IMR-90 (cell line): Measurements from ENCODE around the gene MTA1. TPM values are rescaled to one million over a fixed set of nuclear protein-coding genes. Genes with fewer than 3 reads are reported as not detected.

ENCODE experiments used
- ATAC-seq: fragments of 200-7000 bp; cut with Tn5 transposase; 2 replicates; pipeline ENCODE4 v1.9.1; 2020; ENCODE audit warnings: low read depth, mild to moderate bottlenecking, moderate library complexity
- BruUV-seq: library from RNA; stranded (reverse); fragments of 400-500 nt; replicated peaks from 2 replicates; lab custom pipeline; 2021; lab: Mats Ljungman, UMichigan
- CTCF ChIA-PET: fragments of 300-600 bp; formaldehyde crosslinking; extraction: SDS; loops from one replicate; lab custom pipeline; 2021; ENCODE audit warnings: antibody characterized with exemption; lab: Yijun Ruan, JAX
- POLR2A ChIA-PET: fragments of 300-600 bp; sonication (Branson Sonifier 250); formaldehyde crosslinking; loops from one replicate; lab custom pipeline; 2022; ENCODE audit warnings: antibody characterized with exemption; ENCODE audit not compliant: unreplicated experiment; lab: Charles Lee
- DNase-seq: peaks from one replicate; pipeline ENCODE4 v3.0.0; 2013
- H2AFZ ChIP-seq: replicated peaks from 2 replicates; pipeline ENCODE3; 2013; ENCODE audit warnings: low read length, mild to moderate bottlenecking; ENCODE audit not compliant: poor library complexity
- H2AK5ac ChIP-seq: 2 replicates; pipeline ENCODE4 v1.6.1; 2013; ENCODE audit warnings: low read depth, low read length, inconsistent platforms
- H2AK9ac ChIP-seq: replicated peaks from 2 replicates; pipeline ENCODE3; 2013; ENCODE audit warnings: mild to moderate bottlenecking, low read depth, low read length, moderate library complexity; ENCODE audit not compliant: poor library complexity
- H2BK120ac ChIP-seq: 2 replicates; pipeline ENCODE4 v1.6.1; 2013; ENCODE audit warnings: low read depth, low read length, inconsistent platforms
- H2BK15ac ChIP-seq: 3 replicates; pipeline ENCODE4 v1.6.1; 2013; ENCODE audit warnings: low read depth, low read length, inconsistent platforms
- H2BK20ac ChIP-seq: 2 replicates; pipeline ENCODE4 v1.6.1; 2013; ENCODE audit warnings: low read depth, mild to moderate bottlenecking, inconsistent platforms, low read length, moderate library complexity
- H2BK5ac ChIP-seq: 2 replicates; pipeline ENCODE4 v1.6.1; 2013; ENCODE audit warnings: mild to moderate bottlenecking, low read depth, low read length, inconsistent platforms; ENCODE audit not compliant: poor library complexity, severe bottlenecking
- H3K14ac ChIP-seq: replicated peaks from 2 replicates; pipeline ENCODE4 v1.6.1; 2013; ENCODE audit warnings: low read depth, low read length, inconsistent platforms
- H3K18ac ChIP-seq: 2 replicates; pipeline ENCODE4 v1.6.1; 2013; ENCODE audit warnings: low read depth, low read length, control low read depth
- H3K23ac ChIP-seq: 2 replicates; pipeline ENCODE4 v1.6.1; 2013; ENCODE audit warnings: low read depth, low read length, inconsistent platforms
- H3K27ac ChIP-seq: 2 replicates; pipeline ENCODE4 v1.5.1; 2013; ENCODE audit warnings: mild to moderate bottlenecking, control low read depth, low read length; ENCODE audit not compliant: insufficient read depth
- H3K27me3 ChIP-seq: 2 replicates; pipeline ENCODE4 v1.6.1; 2013; ENCODE audit warnings: low read length; ENCODE audit not compliant: control insufficient read depth, insufficient read depth
- H3K36me3 ChIP-seq: 2 replicates; pipeline ENCODE4 v1.6.1; 2013; ENCODE audit warnings: low read length, mixed read lengths; ENCODE audit not compliant: control insufficient read depth, insufficient read depth
- H3K4ac ChIP-seq: 2 replicates; pipeline ENCODE4 v1.6.1; 2013; ENCODE audit warnings: low read depth, low read length, inconsistent platforms
- H3K4me1 ChIP-seq: 2 replicates; pipeline ENCODE4 v1.6.1; 2013; ENCODE audit warnings: low read length, mixed read lengths; ENCODE audit not compliant: control insufficient read depth, insufficient read depth
- H3K4me2 ChIP-seq: 2 replicates; pipeline ENCODE4 v1.6.1; 2013; ENCODE audit warnings: low read depth, mild to moderate bottlenecking, control low read depth, low read length, moderate library complexity
- H3K4me3 ChIP-seq: 2 replicates; pipeline ENCODE4 v1.5.1; 2013; ENCODE audit warnings: low read depth, mild to moderate bottlenecking, control low read depth, low read length, moderate library complexity; ENCODE audit not compliant: insufficient read depth
- H3K56ac ChIP-seq: 2 replicates; pipeline ENCODE4 v1.6.1; 2013; ENCODE audit warnings: low read length, inconsistent platforms; ENCODE audit not compliant: insufficient read depth; ENCODE audit errors: extremely low read depth
- H3K79me1 ChIP-seq, 2 experiments: 2 replicates each; pipeline ENCODE4 v1.6.1; 2013; ENCODE audit warnings: low read length in 2 of 2, inconsistent platforms in 1 of 2, low read depth in 1 of 2
- H3K9ac ChIP-seq: 2 replicates; pipeline ENCODE4 v1.6.1; 2013; ENCODE audit warnings: low read depth, low read length, control low read depth
- H3K9me1 ChIP-seq: 2 replicates; pipeline ENCODE4 v1.6.1; 2013; ENCODE audit warnings: low read length, inconsistent platforms; ENCODE audit not compliant: insufficient read depth
- H3K9me3 ChIP-seq: 2 replicates; pipeline ENCODE4 v1.6.1; 2013; ENCODE audit warnings: low read length; ENCODE audit not compliant: control insufficient read depth, insufficient read depth
- H4K20me1 ChIP-seq: 2 replicates; pipeline ENCODE4 v1.6.1; 2013; ENCODE audit warnings: low read length, inconsistent platforms; ENCODE audit not compliant: insufficient read depth
- H4K5ac ChIP-seq: 2 replicates; pipeline ENCODE4 v1.6.1; 2013; ENCODE audit warnings: mild to moderate bottlenecking, low read depth, low read length, control low read depth
- H4K8ac ChIP-seq, 2 experiments: 2 replicates each; pipeline ENCODE4 v1.6.1; 2013; ENCODE audit warnings: low read depth in 2 of 2, low read length in 2 of 2, control low read depth in 1 of 2, inconsistent platforms in 1 of 2
- H4K91ac ChIP-seq: 2 replicates; pipeline ENCODE4 v1.6.1; 2013; ENCODE audit warnings: low read depth, low read length, inconsistent platforms; ENCODE audit not compliant: insufficient read depth
- CEBPB ChIP-seq: IDR thresholded peaks from 2 replicates; pipeline ENCODE4 v1.6.1; 2012; ENCODE audit warnings: low read depth, low read length, improper control_type of control experiment
- FOS ChIP-seq: fragments of 150-350 bp; IDR thresholded peaks from 2 replicates; pipeline ENCODE4 v1.6.1; 2016; ENCODE audit warnings: low read depth, low read length
- MAFK ChIP-seq: IDR thresholded peaks from 2 replicates; pipeline ENCODE4 v1.6.1; 2012; ENCODE audit warnings: low read depth, low read length, improper control_type of control experiment
- MAZ ChIP-seq: IDR thresholded peaks from 2 replicates; pipeline ENCODE4 v1.6.1; 2012; ENCODE audit warnings: low read depth, mild to moderate bottlenecking, low read length, improper control_type of control experiment, moderate library complexity, borderline replicate concordance
- NFE2L2 ChIP-seq: fragments of 150-350 bp; IDR thresholded peaks from 2 replicates; pipeline ENCODE4 v1.6.1; 2016; ENCODE audit warnings: low read depth, mild to moderate bottlenecking, low read length
- RFX5 ChIP-seq: IDR thresholded peaks from 2 replicates; pipeline ENCODE4 v1.8.0; 2012; ENCODE audit warnings: low read depth, mild to moderate bottlenecking, low read length, moderate library complexity
- WGBS, 2 experiments: methylation state at CpG; one replicate each; pipeline versions ENCODE4 v1.1.5 to v1.1.7; 2013; ENCODE audit warnings: missing lambda C conversion rate in 2 of 2; ENCODE audit not compliant: insufficient read length in 1 of 2; ENCODE audit errors: extremely low coverage in 2 of 2; 5-methylcytosine and 5-hydroxymethylcytosine counted together
- dilution Hi-C: fragments of 300-500 bp; cut with HindIII; formaldehyde crosslinking; loops from one replicate; pipeline ENCODE4 v1.14.3; 2018; ENCODE audit warnings: low sequenced_read_pairs; ENCODE audit not compliant: unreplicated experiment
- in situ Hi-C: fragments of 300-500 bp; cut with MboI; formaldehyde crosslinking; loops from 3 replicates; pipeline ENCODE4 v1.14.3; 2019; ENCODE audit warnings: low sequenced_read_pairs, inconsistent platforms, mixed read lengths
- intact Hi-C: fragments of 100-400 bp; cut with micrococcal nuclease; formaldehyde crosslinking; loops from 2 replicates; pipeline ENCODE4 v1.10.0; 2022
- polyA plus RNA-seq, 3 experiments: library from polyadenylated mRNA; depleted of rRNA; stranded (reverse); fragments of >200 nt; gene quantifications; 2 replicates each; pipeline ENCODE4 v1.2.3, GENCODE V29; 2012; ENCODE audit warnings: low replicate concordance in 1 of 3
- total RNA-seq: library from RNA; depleted of rRNA; stranded (reverse); fragments of >200 nt; gene quantifications from 2 replicates; pipeline ENCODE4 v1.2.3, GENCODE V29; 2012
- TF ChIP-seq, protein P1 (sequence below): conservative IDR thresholded peaks from 2 replicates; pipeline ENCODE4 v1.5.1; 2012; ENCODE audit warnings: mild to moderate bottlenecking, low read depth, low read length, improper control_type of control experiment

The MTA1 gene
- total and polyA plus RNA-seq, 2 of the 4 experiments (the other 2 are of a cell fraction) = 21.5 to 61.6 TPM

DNA sequence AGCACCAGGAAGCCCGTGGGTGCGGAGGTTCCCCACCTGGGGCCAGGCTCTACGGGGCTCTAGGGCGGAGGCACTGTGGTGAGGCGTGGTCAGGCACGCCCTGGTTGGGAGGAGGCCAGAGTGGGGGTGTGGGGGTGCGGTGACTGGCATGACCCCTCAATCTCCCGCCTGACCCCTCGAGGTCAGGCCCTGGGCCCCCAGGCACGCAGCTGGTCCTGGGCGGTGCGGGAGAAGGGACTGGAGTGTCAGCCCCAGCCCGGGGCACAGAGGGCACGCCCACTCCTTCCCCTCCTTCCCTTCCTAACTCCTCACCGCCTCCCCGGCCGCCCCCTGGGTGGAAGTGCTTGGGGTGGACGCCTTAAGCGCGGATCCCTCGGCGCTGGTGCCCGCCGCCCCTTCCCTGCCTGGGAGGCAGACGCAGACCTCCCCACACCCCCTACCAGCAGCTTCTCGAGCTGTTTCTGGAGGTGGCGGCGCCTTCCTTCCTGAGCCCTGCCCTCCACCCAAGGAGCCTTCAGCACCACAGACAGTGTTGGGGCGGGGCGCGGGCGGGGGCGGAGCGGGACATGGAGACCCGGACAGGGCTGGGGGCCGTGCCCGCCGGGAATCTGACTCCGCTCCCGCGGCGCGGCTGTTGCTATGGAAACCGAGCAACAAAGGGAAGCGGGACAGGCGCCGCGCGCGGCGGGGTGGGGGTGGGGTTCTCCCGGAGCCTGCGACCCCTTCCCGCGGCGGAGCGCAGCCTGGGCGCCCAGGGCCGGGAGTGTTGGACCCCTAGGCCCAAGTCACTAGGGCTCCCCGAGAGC lies 54.3 kb downstream of the MTA1 start:
- peak overlapping the region; percentile 99 for H3K4me3 ChIP-seq
- H3K4me2 ChIP-seq = peak overlapping the region; percentile 75
- no peak overlapping the region for H4K5ac ChIP-seq
- dilution Hi-C loops = no loop called here
- H3K56ac ChIP-seq = no peak overlapping the region
- DNase-seq (peak; percentile 78), ATAC-seq (peak; percentile 70)
- peaks cover 10% of the 10 kb centered on the region for H4K20me1 ChIP-seq
- H2BK120ac ChIP-seq = no peak overlapping the region
- peaks cover 15% of the 10 kb centered on the region for H3K4me1 ChIP-seq
- H4K8ac ChIP-seq = no peak overlapping the region
- no peaks in the 10 kb centered on the region for H3K9me3 ChIP-seq
- peaks cover 0 to 23% of the 10 kb centered on the region in 2 experiments; a peak in 1 of 4 replicates for H3K79me1 ChIP-seq
- in situ Hi-C loops = no loop called here
- ChIA-PET CTCF (no interaction called here), POLR2A (no interaction called here)
- H3K4ac ChIP-seq = no peak overlapping the region
- H2BK20ac ChIP-seq = no peak overlapping the region
- no TSS peak for BruUV-seq
- no peak overlapping the region for H3K23ac ChIP-seq
- TF ChIP-seq RFX5 = 0 out of 2 replicates have a peak, but pooled peaks have one; percentile 17
- no peak for TF ChIP-seq CEBPB
- TF ChIP-seq MAZ = peak; percentile 61; the same call in 1 of the 2 replicates
- no peak for TF ChIP-seq MAFK
- TF ChIP-seq, protein P1, sequence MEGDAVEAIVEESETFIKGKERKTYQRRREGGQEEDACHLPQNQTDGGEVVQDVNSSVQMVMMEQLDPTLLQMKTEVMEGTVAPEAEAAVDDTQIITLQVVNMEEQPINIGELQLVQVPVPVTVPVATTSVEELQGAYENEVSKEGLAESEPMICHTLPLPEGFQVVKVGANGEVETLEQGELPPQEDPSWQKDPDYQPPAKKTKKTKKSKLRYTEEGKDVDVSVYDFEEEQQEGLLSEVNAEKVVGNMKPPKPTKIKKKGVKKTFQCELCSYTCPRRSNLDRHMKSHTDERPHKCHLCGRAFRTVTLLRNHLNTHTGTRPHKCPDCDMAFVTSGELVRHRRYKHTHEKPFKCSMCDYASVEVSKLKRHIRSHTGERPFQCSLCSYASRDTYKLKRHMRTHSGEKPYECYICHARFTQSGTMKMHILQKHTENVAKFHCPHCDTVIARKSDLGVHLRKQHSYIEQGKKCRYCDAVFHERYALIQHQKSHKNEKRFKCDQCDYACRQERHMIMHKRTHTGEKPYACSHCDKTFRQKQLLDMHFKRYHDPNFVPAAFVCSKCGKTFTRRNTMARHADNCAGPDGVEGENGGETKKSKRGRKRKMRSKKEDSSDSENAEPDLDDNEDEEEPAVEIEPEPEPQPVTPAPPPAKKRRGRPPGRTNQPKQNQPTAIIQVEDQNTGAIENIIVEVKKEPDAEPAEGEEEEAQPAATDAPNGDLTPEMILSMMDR = no peak
- TF ChIP-seq NFE2L2 = no peak
- no peak for TF ChIP-seq FOS
- no peak overlapping the region for H4K91ac ChIP-seq
- no peak overlapping the region for H2BK5ac ChIP-seq
- H3K14ac ChIP-seq = no peak overlapping the region
- WGBS, 2 experiments = 19% methylated on average over 13 of the region's 60 CpGs; no CpG with 5 or more reads in 1 of the 2 experiments
- H2AFZ ChIP-seq = peak overlapping the region; percentile 91
- no peaks in the 10 kb centered on the region for H3K9me1 ChIP-seq
- no peaks in the 10 kb centered on the region for H3K27me3 ChIP-seq
- peak overlapping the region; percentile 76 for H2AK9ac ChIP-seq
- no peak overlapping the region for H2BK15ac ChIP-seq
- H2AK5ac ChIP-seq = no peak overlapping the region
- H3K27ac ChIP-seq = no peak overlapping the region
- intact Hi-C loops = no loop called here
- H3K18ac ChIP-seq = no peak overlapping the region
- H3K36me3 ChIP-seq = peaks cover 8% of the 10 kb centered on the region; the same call in 1 of the 2 replicates
- H3K9ac ChIP-seq = no peak overlapping the region
